Nucleus accumbens (tissue), 56 donors: ENCODE measurements around the gene PACRG.
A peak's percentile ranks its signal among the peaks of the same experiment; 100 is the strongest.

Source experiments
- DNase-seq, 56 donors: peaks; one replicate each; lab custom pipeline; 2025; lab: John Stamatoyannopoulos, UW

The PACRG gene

DNA sequence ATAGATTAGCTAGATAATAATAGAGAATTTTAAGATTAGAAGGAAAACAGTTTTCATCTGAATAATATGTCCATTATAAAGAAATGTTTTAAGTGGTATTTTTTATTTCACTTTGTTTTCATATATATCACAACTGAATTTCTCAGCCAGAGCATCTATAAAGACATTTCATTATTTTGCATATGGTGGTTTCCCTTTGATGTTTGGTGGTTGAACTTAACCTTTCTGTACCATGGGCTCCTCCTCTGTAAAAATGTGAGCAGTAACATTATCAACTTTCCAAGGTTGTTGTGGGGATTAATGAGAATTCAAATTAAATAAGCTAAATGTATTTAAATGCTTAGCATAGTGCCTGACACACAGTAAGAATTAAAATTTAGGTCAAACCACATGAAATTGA lies 567.0 kb downstream of the PACRG start:
- DNase-seq: no peak

DNA sequence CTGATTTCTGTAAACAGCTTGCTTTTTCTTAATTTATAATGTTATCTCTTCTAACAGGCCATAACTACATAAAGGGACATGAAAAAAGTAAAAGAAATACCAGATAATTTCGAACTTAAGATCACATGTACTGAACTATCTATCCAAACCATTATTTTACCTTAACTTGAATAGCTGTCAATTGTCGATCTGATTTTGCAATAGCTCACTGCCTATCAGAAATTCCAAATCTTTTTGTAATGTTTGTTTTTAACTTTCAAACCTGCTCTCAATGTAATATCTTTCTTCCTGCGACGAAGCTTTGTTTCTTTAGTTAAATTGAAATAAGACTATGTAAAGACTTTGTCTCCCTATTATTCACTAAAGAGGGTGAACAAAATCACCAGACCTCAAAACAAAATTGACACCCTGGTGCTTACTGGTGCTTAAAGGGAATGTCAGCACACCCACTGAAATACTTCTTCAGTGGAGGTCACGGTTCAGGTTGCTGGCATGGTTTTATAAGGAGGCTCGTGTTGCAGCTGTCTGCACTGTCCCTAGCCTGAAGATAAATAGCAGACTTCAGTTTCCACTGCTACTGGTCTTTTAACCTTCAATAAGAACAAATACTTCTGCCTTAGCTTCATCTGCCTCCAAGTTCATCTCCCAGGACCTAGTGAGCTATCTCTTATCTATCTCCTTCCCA lies 569.2 kb downstream of the PACRG start:
- DNase-seq: no peak

DNA sequence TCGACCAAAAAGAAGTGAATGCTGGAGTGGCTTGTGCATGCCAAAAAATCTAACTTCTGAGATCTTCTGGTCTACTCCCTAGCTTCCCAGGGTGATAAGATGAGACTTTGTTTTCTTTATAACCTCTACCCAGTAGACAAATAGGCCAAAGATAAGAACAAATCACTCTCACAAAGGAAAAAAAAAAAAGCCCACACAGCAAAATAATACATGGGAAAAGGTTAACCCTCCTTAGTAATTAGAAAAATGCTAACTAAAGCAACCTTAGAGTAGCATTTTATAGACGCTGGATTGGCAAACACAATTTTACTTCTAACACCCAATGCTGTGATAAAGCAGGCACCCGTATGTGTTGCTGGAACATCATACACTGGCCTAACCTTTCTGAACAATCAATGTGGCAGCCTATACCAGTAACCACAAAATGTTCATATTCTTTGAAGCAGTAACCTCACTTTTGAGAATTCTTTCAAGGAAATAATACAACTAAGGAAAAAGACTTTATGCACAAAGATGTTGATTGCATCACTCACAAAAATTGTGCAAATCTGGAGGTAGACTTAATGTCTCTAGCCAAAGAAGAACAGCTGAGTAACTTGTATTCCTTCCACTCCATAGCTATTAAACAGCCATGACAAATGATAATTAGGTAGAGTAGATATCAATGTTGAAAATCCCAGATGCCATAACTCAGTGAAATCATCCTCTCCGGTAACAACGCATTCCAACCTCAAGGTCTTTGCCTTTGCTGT lies 570.5 kb downstream of the PACRG start:
- no peak for DNase-seq

DNA sequence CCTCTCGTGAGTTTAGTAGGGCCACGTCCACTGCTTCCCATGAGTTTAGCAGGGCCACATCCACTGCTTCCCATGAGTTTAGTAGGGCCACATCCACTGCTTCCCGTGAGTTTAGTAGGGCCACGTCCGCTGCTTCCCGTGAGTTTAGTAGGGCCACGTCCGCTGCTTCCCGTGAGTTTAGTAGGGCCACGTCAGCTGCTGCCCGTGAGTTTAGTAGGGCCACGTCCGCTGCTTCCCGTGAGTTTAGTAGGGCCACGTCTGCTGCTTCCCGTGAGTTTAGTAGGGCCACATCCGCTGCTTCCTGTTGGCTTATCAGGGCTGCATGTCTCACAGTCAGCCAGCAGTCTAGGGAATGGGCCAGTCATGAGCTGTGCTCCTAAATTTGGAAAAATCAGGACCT lies 573.1 kb downstream of the PACRG start:
- no peak for DNase-seq

DNA sequence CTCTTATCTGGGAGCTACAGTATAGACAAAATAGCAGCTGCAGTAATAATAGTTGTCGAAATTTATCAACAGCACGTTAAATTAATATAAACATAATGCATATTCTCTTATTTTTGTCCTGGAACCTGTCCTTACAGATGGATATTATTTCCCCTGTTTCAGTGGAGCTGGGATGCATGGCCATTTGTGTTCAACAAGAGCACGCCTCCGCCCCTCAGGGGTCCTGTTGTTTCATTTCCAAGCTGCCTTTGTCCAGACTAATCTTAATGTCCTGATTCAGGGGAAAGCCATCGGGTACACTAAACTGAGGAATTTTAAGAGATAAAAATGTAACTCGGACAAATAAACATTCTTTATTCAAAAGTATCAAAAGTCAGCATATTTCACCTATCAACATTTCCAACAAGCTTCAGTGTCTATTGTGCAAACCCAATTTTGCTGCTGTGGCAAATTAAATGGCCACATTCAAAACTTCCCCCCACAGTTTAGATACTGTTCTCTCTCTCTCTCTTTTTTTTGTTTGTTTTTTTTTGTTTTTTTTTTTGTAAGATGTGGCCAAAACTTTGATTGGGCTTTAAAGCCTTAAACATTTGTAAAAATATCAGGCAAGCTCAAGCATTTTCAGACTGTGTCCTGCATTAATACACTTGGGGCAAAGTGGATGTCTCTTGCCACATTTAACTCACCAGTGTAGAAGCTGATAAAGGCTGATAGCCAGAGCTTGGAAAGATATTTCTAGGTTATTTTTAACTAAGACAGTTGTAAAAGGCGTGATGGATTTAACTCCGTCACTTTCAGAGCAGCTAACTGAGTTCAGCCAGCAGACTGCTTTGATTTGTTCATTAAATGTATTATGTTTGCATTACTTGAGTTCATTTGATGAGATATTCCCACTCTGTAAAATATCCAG lies 574.2 kb downstream of the PACRG start:
- DNase-seq: no peak

DNA sequence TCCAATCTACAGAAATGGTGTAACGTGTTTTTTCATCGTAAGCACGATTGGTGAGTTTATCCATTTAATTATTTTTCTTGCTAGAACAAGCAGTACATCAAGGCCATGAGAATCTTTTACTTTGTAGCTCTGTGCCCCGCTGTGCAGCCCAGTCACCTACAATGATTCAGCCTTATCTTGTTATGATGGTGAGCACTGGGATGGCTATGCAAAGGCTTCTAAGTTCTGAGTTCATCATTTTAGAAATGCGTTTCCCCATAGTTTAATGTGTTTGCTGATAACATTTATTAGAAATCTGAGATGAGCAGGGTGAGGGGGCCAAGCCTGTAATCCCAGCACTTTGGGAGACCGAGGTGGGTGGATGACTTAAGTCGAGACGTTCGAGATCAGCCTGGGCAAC lies 575.0 kb downstream of the PACRG start:
- no peak for DNase-seq

DNA sequence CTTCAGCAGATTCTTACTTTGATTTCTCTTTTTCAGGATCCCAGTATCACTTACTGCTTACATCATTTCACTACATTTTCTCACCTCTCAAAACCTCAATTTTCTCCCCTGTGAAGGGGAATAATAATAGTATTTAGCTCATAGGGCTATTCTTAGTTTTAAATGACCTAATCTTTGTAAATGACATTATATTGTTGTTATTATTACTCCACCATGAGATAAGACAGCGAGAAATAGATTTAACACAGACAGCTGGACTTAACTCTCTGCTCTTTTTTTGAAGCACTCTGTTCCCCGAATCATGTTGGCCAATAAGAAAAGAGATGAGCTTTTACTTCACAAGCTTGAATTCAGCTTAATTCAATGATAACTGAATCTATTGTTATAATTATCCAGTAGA lies 578.2 kb downstream of the PACRG start:
- no peak for DNase-seq

DNA sequence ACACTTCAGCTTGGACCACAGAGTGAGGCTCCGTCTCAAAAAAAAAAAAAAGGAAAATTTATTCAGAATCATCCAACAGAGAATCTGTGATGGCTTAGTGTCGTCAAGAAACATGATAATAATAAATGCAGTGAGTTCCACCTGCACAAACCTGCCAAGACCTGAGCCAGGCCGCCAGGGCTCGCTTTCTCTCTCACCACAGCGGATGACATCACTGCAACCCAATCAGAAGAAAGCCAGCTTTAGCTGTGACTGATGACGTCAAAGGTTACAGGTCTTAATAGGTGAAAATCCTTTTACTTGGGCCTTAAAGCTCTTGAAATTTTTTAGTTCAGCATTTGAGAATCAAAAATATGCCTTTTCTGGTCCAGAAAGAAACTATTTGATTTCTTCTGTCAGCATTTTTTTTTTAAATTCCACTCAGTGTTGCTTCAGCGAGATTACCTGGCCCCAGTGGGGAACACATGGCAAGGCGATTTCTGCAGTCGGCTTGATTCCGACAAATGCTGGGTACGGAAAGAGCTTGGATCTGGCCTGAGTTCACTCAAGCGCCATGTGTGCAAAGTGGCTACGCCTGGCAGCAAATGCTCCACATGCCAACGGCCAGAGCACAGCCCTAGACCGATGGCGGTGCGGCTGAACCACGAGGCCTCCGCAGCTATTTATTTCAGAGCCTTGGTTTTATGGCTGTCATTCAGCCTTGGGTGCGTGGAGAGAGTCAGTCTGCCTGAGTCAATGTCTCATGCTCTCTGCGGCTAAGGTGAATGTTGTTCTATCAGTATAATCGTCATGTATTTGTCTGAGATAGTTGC lies 581.1 kb downstream of the PACRG start:
- no peak for DNase-seq

DNA sequence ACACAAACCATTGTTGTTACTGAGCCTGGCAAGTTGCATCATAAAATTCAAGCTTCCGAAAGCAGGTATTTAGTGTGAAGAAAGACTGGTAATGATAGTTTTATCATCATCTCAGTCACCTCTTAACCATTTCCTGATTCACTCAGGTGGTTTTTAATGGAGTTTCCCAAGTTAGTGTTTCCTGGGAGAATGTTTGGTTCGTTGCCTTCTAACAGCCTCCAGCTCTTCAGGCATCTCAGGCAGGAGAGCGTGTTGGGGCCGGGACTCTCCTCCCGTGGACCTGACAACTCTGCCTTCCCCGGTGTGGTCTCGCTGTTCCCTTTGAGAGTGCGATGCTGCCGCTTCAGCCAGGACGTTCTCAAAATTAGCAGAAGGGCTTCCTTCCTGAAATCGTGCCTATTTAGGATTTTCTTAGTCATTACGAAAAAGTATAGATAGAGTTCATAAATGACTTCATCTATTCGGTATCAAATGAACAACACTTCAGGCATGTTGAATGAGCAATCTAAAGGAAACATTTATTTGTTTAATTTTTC lies 581.8 kb downstream of the PACRG start:
- no peak for DNase-seq

DNA sequence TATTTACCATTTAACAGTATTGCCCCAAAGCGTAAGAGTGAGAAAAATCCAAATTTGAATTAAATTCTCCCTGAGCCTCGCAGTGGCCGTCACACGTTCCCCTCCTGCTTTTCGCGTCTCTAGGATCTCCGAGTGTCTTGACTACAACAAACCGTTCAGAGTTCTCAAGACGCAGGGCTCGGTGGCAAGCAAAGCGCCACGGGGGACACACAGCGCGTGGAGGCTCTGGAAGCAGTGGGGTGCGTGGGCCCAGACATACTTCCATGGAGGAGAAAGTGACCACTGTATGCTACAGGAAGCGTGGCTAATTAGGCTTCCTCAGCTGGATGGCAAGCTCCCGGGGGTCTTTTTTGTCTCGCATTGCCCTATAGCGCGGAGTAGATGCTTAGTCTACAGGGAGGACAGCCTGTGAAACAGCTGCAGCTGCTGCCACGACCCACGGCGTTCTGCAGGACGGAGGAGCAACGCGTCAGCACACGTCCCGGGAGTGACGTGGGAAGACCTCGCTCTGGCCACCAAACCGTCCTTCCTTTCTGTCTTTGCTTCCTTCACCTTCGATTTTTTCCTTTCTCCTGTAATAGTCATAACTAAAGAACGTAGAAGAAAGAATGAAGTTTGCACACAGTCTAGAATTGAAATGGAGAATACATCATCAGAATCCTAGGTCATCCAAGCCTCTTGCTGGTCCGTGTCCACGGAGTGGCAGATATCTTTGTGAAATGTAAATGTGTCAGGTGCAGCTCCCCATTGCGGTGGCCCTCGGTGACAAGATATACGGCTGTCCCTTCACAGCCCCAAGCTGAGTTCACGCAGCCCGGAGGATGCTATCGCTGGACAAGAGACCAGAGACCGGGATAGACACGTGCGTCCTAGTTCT lies 582.6 kb downstream of the PACRG start:
- DNase-seq: no peak

DNA sequence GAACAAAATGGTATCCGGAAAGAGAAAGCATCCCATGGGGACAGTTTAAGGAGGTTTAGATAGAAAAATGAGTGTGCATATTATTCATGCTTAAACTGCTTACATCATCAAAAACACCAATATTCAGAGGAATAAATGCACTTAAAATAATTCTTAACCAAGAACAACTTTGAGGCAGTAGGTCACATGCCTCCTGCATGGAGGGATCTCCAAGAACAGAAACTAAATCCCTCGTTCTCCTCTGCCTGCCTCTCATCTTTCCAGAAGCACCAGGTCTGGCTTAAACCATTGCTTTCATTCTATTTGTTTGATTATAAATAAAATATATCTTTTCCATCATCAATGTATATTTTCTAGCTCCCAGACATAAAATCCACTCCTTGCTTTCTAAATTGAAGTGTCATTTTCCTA lies 583.2 kb downstream of the PACRG start:
- no peak for DNase-seq

DNA sequence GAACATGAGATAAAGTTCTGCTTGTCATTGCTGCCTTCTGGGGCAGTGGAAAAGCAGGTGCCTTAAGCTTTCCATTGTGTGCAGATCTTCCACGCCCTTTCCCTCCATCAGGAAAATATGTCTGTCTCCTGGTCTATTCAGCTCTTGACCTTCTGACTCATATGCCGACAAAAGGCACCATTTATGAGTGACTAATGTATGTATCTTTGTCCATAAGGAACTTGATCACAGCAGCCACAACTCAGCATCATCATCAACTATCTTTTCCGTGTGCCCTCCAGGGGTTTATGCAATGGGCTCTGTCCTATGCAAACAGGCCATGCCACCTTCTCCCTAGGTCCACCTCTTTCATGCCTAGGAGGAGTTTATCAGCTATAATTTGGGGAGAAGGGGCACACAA lies 584.1 kb downstream of the PACRG start:
- DNase-seq: no peak

DNA sequence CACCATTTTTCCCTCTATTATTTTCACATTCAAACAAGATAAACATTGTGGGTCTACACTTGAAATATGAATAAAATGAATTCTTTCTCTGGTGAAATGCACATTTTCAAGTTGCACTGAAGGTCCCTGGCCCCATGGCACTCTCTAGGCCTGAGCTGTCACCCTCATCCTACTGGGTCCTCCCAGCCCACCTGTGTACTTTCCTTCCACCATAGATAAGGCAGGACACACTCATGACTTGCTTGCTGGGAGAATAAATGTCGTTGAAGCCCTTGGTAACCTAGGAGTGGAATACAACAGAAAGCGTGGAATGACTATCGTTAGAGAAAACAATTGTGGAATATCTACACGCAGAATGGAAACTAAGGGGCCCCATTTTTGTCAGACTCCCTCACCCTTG lies 585.8 kb downstream of the PACRG start:
- no peak for DNase-seq

DNA sequence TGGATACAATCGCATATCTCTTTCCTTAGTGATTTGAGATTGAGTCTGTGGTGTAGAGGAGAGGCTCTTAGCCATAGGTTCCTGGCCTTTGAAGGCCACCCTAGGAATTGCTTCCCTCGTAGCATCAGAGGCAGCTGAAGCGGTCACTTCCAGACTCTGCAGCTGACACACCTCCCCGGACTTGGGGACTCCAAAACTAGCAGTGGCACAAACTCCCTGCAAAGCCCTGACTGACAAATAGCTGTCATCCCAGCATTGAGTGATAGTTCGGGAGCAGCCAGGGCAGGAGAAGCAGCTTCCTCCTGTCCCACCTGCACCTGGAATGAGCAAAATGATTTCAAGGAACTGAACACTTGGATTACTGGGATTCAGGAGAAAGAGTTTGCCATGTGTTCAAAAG lies 586.2 kb downstream of the PACRG start:
- DNase-seq: peak in 2 of 56 donors; percentile 33 to 47

DNA sequence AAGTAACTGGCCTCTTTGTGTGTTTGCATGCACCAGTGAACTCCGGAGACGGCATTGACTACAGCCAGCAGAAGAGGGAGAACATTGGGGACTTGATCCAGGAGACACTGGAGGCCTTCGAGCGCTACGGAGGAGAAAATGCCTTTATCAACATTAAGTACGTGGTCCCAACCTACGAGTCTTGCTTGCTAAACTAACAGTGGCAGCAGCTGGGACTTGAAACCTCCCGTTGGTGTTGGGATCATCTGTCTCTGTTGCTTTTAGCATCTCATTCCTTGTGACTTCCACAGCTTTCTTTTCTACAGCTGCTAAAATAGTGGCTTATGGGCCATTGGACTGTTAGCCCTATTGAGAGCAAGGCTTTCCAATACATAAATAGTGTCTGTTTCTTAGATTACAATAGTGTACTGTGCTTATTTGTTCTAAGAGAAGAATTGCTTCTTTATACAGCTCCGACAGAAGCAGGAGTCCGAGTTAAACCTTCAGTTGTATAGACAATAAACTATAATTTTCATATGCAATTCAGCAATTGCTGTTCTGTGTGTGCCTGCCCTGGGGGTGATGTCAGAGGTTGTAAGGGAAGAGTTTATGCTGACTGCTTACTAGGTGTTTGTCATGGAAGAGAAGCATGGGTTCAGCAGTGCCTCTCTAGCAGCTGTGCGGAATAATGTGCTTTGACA lies 587.2 kb downstream of the PACRG start:
- peak in 40 of 56 donors; percentile 29 to 86 (median 53) for DNase-seq

DNA sequence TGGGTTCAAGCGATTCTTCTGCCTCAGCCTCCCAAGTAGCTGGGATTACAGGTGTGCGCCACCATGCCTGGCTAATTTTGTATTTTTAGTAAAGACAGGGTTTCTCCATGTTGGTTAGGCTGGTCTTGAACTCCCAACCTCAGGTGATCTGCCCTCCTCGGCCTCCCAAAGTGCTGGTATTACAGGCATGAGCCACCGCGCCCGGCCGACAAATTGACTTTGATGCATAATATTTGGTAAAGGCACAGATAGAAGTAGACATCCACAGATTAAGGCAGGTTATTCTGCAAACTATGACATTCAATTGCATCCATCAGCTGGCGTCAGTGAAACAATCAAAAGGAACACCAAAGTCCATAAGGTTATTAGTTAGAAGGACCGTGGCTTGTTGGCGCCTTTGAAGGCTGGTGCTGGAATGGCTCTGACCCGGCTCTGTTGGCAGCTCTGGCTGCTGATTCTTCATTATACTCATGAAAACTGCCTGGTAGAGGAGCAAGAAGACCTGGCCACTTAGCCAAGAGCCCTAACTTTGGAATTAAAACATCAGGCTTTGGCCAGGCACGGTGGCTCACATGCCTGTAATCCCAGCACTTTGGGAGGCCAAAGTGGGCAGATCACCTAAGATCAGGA lies 589.2 kb downstream of the PACRG start:
- peak in 1 of 56 donors; percentile 65 for DNase-seq

DNA sequence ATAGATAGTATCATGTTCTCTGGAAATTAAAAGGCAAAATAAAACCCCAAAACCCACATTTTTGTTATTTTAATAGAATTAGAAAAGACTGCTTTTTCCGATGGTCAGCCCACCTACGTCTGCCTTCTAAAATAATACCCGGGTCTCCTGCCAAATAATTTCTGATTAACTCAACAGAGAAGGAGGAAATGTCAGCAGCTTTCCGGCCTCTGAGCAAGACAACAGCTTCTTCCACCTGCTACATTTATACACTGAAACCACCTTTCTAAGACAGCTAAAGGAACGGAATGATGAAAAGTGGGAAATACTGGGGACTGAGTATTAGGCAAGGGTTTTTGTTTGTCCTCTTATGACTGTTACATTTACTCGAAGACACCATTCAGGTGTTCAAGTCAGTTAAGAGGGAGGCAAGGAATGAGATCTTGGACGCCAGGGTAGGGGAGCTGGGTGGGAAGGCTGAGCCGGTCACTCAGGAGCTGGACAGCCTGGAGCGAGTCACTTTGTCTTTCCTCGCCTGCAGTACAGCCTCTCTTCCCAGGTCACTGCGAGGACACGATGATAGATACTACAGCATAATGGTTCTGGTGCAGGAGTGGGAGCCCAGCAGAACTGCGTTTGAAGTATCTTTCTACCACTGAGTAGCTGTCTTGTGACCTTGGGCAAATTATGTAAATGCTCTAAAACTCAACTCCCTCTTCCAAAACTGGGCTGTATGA lies 590.5 kb downstream of the PACRG start:
- no peak for DNase-seq
